Activated naive CD8-positive, alpha-beta T cell treated with anti-CD3 and anti-CD28 coated beads, Interleukin-2, amount 50 U/mL, for 24 hours (primary cell): ENCODE results near the gene SIPA1L3.

Experiments
- ATAC-seq: fragments of 150-1000 bp; cut with Tn5 transposase; one replicate; pipeline ENCODE4 v1.10.0; 2021
- DNase-seq: peaks from one replicate; pipeline ENCODE4 v3.0.0; 2021
- H3K27ac Mint-ChIP-seq: one replicate; pipeline ENCODE4 v1.8.0; 2021; ENCODE audit warnings: mild to moderate bottlenecking, mixed read lengths
- H3K27me3 Mint-ChIP-seq: one replicate; pipeline ENCODE4 v1.8.0; 2021; ENCODE audit warnings: mixed read lengths
- H3K36me3 Mint-ChIP-seq: one replicate; pipeline ENCODE4 v1.8.0; 2021; ENCODE audit warnings: low read depth, mixed read lengths
- H3K4me1 Mint-ChIP-seq: one replicate; pipeline ENCODE4 v1.8.0; 2021; ENCODE audit warnings: mixed read lengths
- H3K4me3 Mint-ChIP-seq: one replicate; pipeline ENCODE4 v1.8.0; 2021; ENCODE audit warnings: mild to moderate bottlenecking, moderate library complexity, mixed read lengths
- H3K9me3 Mint-ChIP-seq: one replicate; pipeline ENCODE4 v1.8.0; 2021; ENCODE audit warnings: mixed read lengths

Gene SIPA1L3

GRCh38 chr19:38145623-38146022 is 238.6 kb downstream of the SIPA1L3 start:
- DNase-seq (no peak), ATAC-seq (no peak)
- H3K4me1 Mint-ChIP-seq: peaks cover 8% of the 10 kb centered on the region
- H3K9me3 Mint-ChIP-seq: no peaks in the 10 kb centered on the region
- no peak overlapping the region for H3K4me3 Mint-ChIP-seq
- no peak overlapping the region for H3K27ac Mint-ChIP-seq
- H3K36me3 Mint-ChIP-seq: peaks cover 8% of the 10 kb centered on the region
- no peaks in the 10 kb centered on the region for H3K27me3 Mint-ChIP-seq

GRCh38 chr19:38148337-38148736 is 241.3 kb downstream of the SIPA1L3 start:
- Mint-ChIP-seq H3K4me1 (peaks cover 4% of the 10 kb centered on the region), H3K4me3 (no peak overlapping the region), H3K9me3 (no peaks in the 10 kb centered on the region), H3K36me3 (peaks cover 9% of the 10 kb centered on the region), H3K27ac (no peak overlapping the region), H3K27me3 (no peaks in the 10 kb centered on the region)
- ATAC-seq: no peak
- no peak for DNase-seq

- Mint-ChIP-seq H3K9me3 (no peaks in the 10 kb centered on the region), H3K36me3 (peaks cover 10% of the 10 kb centered on the region), H3K4me3 (no peak overlapping the region), H3K4me1 (peaks cover 2% of the 10 kb centered on the region), H3K27me3 (no peaks in the 10 kb centered on the region), H3K27ac (no peak overlapping the region)
- no peak for ATAC-seq
- DNase-seq: no peak
Observed at GRCh38 chr19:38149661-38150061, 242.7 kb downstream of the SIPA1L3 start.

GRCh38 chr19:38151242-38151641 is 244.2 kb downstream of the SIPA1L3 start:
- Mint-ChIP-seq H3K27ac (no peak overlapping the region), H3K9me3 (no peaks in the 10 kb centered on the region)

GRCh38 chr19:38152461-38153379 is 245.7 kb downstream of the SIPA1L3 start:
- DNase-seq (no peak), ATAC-seq (no peak)
- Mint-ChIP-seq H3K9me3 (no peaks in the 10 kb centered on the region), H3K4me1 (no peaks in the 10 kb centered on the region), H3K4me3 (no peak overlapping the region), H3K27me3 (no peaks in the 10 kb centered on the region), H3K36me3 (peaks cover 8% of the 10 kb centered on the region), H3K27ac (no peak overlapping the region)

More at GRCh38 chr19:38151242-38151641, 244.2 kb downstream of the SIPA1L3 start:
- ATAC-seq (no peak), DNase-seq (no peak)
- no peaks in the 10 kb centered on the region for H3K27me3 Mint-ChIP-seq
- peaks cover 8% of the 10 kb centered on the region for H3K36me3 Mint-ChIP-seq
- H3K4me3 Mint-ChIP-seq: no peak overlapping the region
- no peaks in the 10 kb centered on the region for H3K4me1 Mint-ChIP-seq

- peaks cover 10% of the 10 kb centered on the region for H3K36me3 Mint-ChIP-seq
- no peaks in the 10 kb centered on the region for H3K4me1 Mint-ChIP-seq
- no peaks in the 10 kb centered on the region for H3K27me3 Mint-ChIP-seq
- H3K27ac Mint-ChIP-seq: no peak overlapping the region
- H3K4me3 Mint-ChIP-seq: no peak overlapping the region
- H3K9me3 Mint-ChIP-seq: no peaks in the 10 kb centered on the region
- DNase-seq: no peak
- ATAC-seq: no peak
Observed at GRCh38 chr19:38155453-38155852, 248.4 kb downstream of the SIPA1L3 start.

- Mint-ChIP-seq H3K36me3 (peaks cover 34% of the 10 kb centered on the region), H3K9me3 (no peaks in the 10 kb centered on the region), H3K4me1 (peaks cover 6% of the 10 kb centered on the region), H3K27ac (no peak overlapping the region), H3K4me3 (no peak overlapping the region), H3K27me3 (no peaks in the 10 kb centered on the region)
- no peak for DNase-seq
- ATAC-seq: no peak
Observed at GRCh38 chr19:38158730-38159129, 251.7 kb downstream of the SIPA1L3 start.

GRCh38 chr19:38162094-38162493 is 255.1 kb downstream of the SIPA1L3 start:
- Mint-ChIP-seq H3K36me3 (peaks cover 37% of the 10 kb centered on the region), H3K4me1 (peaks cover 6% of the 10 kb centered on the region), H3K27ac (no peak overlapping the region), H3K4me3 (no peak overlapping the region), H3K27me3 (no peaks in the 10 kb centered on the region), H3K9me3 (no peaks in the 10 kb centered on the region)
- DNase-seq: no peak
- no peak for ATAC-seq

GRCh38 chr19:38162632-38163031 is 255.6 kb downstream of the SIPA1L3 start:
- peaks cover 37% of the 10 kb centered on the region for H3K36me3 Mint-ChIP-seq
- no peaks in the 10 kb centered on the region for H3K9me3 Mint-ChIP-seq
- H3K27me3 Mint-ChIP-seq: no peaks in the 10 kb centered on the region
- H3K4me3 Mint-ChIP-seq: no peak overlapping the region
- no peak overlapping the region for H3K27ac Mint-ChIP-seq
- ATAC-seq (no peak), DNase-seq (no peak)
- H3K4me1 Mint-ChIP-seq: peaks cover 6% of the 10 kb centered on the region

GRCh38 chr19:38163419-38164290 is 256.6 kb downstream of the SIPA1L3 start:
- no peaks in the 10 kb centered on the region for H3K27me3 Mint-ChIP-seq
- peaks cover 6% of the 10 kb centered on the region for H3K4me1 Mint-ChIP-seq
- no peak overlapping the region for H3K27ac Mint-ChIP-seq
- peaks cover 37% of the 10 kb centered on the region for H3K36me3 Mint-ChIP-seq
- DNase-seq: no peak
- H3K9me3 Mint-ChIP-seq: no peaks in the 10 kb centered on the region
- no peak overlapping the region for H3K4me3 Mint-ChIP-seq
- peak; percentile 63 for ATAC-seq

- DNase-seq (no peak), ATAC-seq (no peak)
- H3K27ac Mint-ChIP-seq: no peak overlapping the region
- peaks cover 6% of the 10 kb centered on the region for H3K4me1 Mint-ChIP-seq
- no peak overlapping the region for H3K4me3 Mint-ChIP-seq
- no peaks in the 10 kb centered on the region for H3K9me3 Mint-ChIP-seq
- H3K36me3 Mint-ChIP-seq: peaks cover 35% of the 10 kb centered on the region
- H3K27me3 Mint-ChIP-seq: no peaks in the 10 kb centered on the region
Observed at GRCh38 chr19:38164526-38164925, 257.5 kb downstream of the SIPA1L3 start.

- Mint-ChIP-seq H3K4me3 (no peak overlapping the region), H3K27me3 (no peaks in the 10 kb centered on the region), H3K36me3 (peaks cover 35% of the 10 kb centered on the region), H3K27ac (no peak overlapping the region), H3K4me1 (peaks cover 6% of the 10 kb centered on the region), H3K9me3 (no peaks in the 10 kb centered on the region)
- no peak for DNase-seq
- no peak for ATAC-seq
Observed at GRCh38 chr19:38165335-38165734, 258.3 kb downstream of the SIPA1L3 start.

- H3K4me3 Mint-ChIP-seq: no peak overlapping the region
- peaks cover 1% of the 10 kb centered on the region for H3K4me1 Mint-ChIP-seq
- no peak overlapping the region for H3K27ac Mint-ChIP-seq
- peaks cover 8% of the 10 kb centered on the region for H3K36me3 Mint-ChIP-seq
- ATAC-seq (no peak), DNase-seq (no peak)
- no peaks in the 10 kb centered on the region for H3K27me3 Mint-ChIP-seq
- H3K9me3 Mint-ChIP-seq: no peaks in the 10 kb centered on the region
Observed at GRCh38 chr19:38168637-38169036, 261.6 kb downstream of the SIPA1L3 start.

GRCh38 chr19:38170334-38170733 is 263.3 kb downstream of the SIPA1L3 start:
- ATAC-seq: no peak
- no peaks in the 10 kb centered on the region for H3K4me1 Mint-ChIP-seq
- no peak overlapping the region for H3K27ac Mint-ChIP-seq
- no peak for DNase-seq
- no peaks in the 10 kb centered on the region for H3K27me3 Mint-ChIP-seq
- H3K4me3 Mint-ChIP-seq: no peak overlapping the region
- no peaks in the 10 kb centered on the region for H3K9me3 Mint-ChIP-seq
- H3K36me3 Mint-ChIP-seq: peaks cover 2% of the 10 kb centered on the region

GRCh38 chr19:38172001-38172400 is 265.0 kb downstream of the SIPA1L3 start:
- no peaks in the 10 kb centered on the region for H3K27me3 Mint-ChIP-seq
- no peak for ATAC-seq
- H3K27ac Mint-ChIP-seq: no peak overlapping the region
- H3K4me3 Mint-ChIP-seq: no peak overlapping the region
- no peaks in the 10 kb centered on the region for H3K36me3 Mint-ChIP-seq
- H3K9me3 Mint-ChIP-seq: no peaks in the 10 kb centered on the region
- no peak for DNase-seq
- H3K4me1 Mint-ChIP-seq: no peaks in the 10 kb centered on the region
